ENCODE data around the gene MTR.

- TF ChIP-seq, protein P1, sequence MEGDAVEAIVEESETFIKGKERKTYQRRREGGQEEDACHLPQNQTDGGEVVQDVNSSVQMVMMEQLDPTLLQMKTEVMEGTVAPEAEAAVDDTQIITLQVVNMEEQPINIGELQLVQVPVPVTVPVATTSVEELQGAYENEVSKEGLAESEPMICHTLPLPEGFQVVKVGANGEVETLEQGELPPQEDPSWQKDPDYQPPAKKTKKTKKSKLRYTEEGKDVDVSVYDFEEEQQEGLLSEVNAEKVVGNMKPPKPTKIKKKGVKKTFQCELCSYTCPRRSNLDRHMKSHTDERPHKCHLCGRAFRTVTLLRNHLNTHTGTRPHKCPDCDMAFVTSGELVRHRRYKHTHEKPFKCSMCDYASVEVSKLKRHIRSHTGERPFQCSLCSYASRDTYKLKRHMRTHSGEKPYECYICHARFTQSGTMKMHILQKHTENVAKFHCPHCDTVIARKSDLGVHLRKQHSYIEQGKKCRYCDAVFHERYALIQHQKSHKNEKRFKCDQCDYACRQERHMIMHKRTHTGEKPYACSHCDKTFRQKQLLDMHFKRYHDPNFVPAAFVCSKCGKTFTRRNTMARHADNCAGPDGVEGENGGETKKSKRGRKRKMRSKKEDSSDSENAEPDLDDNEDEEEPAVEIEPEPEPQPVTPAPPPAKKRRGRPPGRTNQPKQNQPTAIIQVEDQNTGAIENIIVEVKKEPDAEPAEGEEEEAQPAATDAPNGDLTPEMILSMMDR (IDR thresholded peaks at IDR 0.05; ENCODE audit: low read length), result no peak
- no peak for TF ChIP-seq EZH2 (optimal IDR thresholded peaks at IDR 0.05; ENCODE audit: low read depth, low read length)
Measured at GRCh38 chr1:236836157-236836556, 41.1 kb downstream of the MTR start.
